HEK293T (cell line): ENCODE data around the gene PIGR.

Experiments used
- BHLHE40 ChIP-seq: fragments of 450-650 bp; IDR thresholded peaks from 2 replicates; pipeline ENCODE4 v1.6.1; 2016; ENCODE audit warnings: mild to moderate bottlenecking, moderate library complexity, borderline replicate concordance
- ELF4 ChIP-seq: fragments of 450-650 bp; IDR thresholded peaks from 2 replicates; pipeline ENCODE4 v1.6.1; 2017; ENCODE audit warnings: antibody characterized with exemption
- FOXA1 ChIP-seq: fragments of 450-650 bp; IDR thresholded peaks from 2 replicates; pipeline ENCODE4 v1.6.1; 2016; ENCODE audit warnings: mild to moderate bottlenecking
- FOXM1 ChIP-seq: fragments of 450-650 bp; IDR thresholded peaks from 2 replicates; pipeline ENCODE4 v1.6.1; 2017; ENCODE audit warnings: mild to moderate bottlenecking, borderline replicate concordance
- SUZ12 ChIP-seq: fragments of 450-650 bp; IDR thresholded peaks from 2 replicates; pipeline ENCODE4 v1.6.1; 2016; ENCODE audit warnings: mild to moderate bottlenecking
- TARDBP ChIP-seq: fragments of 450-650 bp; IDR thresholded peaks from 2 replicates; pipeline ENCODE4 v1.6.1; 2016

- TF ChIP-seq ELF4 (no peak), FOXA1 (no peak), FOXM1 (no peak), TARDBP (no peak), SUZ12 (no peak), BHLHE40 (no peak)
Observed at GRCh38 chr1:206908038-206908437, 38.2 kb downstream of the PIGR start.
